ENCODE results near the gene DNAAF9. TPM values are rescaled to one million over a fixed set of nuclear protein-coding genes. Genes with fewer than 3 reads are reported as not detected.

Gene DNAAF9
- total and polyA plus RNA-seq, 2 of the 4 experiments (the other 2 are of a cell fraction), result 7.9 to 8.2 TPM

DNA sequence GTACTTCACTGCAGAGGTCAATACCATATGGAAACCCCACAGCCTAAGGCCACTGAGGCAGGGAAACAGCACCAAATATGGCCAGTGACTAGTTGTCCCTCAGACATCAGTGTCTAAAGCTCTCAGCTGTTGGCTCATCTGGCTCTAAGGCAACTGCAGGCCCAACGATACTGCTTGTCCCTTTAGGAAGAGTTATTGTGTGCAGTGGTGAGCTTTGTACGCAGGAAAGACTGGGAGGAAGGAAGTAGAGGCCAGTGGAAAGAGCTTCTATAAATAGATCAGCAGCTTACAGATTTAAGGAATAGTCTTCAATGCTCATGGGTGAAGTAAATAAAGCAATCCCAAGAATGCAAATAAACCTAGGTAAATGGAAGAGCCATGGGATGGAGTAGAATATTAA, 29.3 kb downstream of the DNAAF9 start:
- H2AK5ac ChIP-seq (ENCODE audit: low read depth, low read length), result 0 out of 2 replicates have a peak overlapping the region, but pooled peaks have one; percentile 14
- intact Hi-C loops (cut with micrococcal nuclease), result no loop called here
- H3K27me3 ChIP-seq (ENCODE audit: control insufficient read depth, insufficient read depth, low read length), result no peaks in the 10 kb centered on the region
- ChIA-PET CTCF (no interaction called here), POLR2A (ENCODE audit: unreplicated experiment) (no interaction called here)
- no peak overlapping the region for H3K9ac ChIP-seq (ENCODE audit: low read depth, low read length)
- no peak overlapping the region for H2BK20ac ChIP-seq (ENCODE audit: low read depth, low read length)
- H3K36me3 ChIP-seq (ENCODE audit: control insufficient read depth, insufficient read depth, low read length), result peaks cover 30% of the 10 kb centered on the region
- no peak overlapping the region for H2BK15ac ChIP-seq (ENCODE audit: low read depth, low read length)
- H4K5ac ChIP-seq (ENCODE audit: low read depth, low read length), result no peak overlapping the region
- in situ Hi-C loops (cut with MboI; ENCODE audit: low sequenced_read_pairs), result no loop called here
- peaks cover 30 to 60% of the 10 kb centered on the region in 2 experiments for H3K79me1 ChIP-seq (ENCODE audit: low read depth in 1 of 2, low read length in 2 of 2)
- peaks cover 37% of the 10 kb centered on the region for H4K20me1 ChIP-seq (ENCODE audit: insufficient read depth, low read length)
- H3K56ac ChIP-seq (ENCODE audit: extremely low read depth, insufficient read depth, low read length), result no peak overlapping the region
- TF ChIP-seq FOS (IDR thresholded peaks at IDR 0.05; ENCODE audit: low read depth, low read length), result no peak
- no peak for TF ChIP-seq POLR2A (IDR thresholded peaks at IDR 0.05; ENCODE audit: low read depth, low read length)
- TF ChIP-seq SMC3 (IDR thresholded peaks at IDR 0.05; ENCODE audit: low read depth, low read length), result no peak
- no peak for TF ChIP-seq MXI1 (IDR thresholded peaks at IDR 0.05; ENCODE audit: borderline replicate concordance, low read depth, low read length)
- TF ChIP-seq, protein P1, sequence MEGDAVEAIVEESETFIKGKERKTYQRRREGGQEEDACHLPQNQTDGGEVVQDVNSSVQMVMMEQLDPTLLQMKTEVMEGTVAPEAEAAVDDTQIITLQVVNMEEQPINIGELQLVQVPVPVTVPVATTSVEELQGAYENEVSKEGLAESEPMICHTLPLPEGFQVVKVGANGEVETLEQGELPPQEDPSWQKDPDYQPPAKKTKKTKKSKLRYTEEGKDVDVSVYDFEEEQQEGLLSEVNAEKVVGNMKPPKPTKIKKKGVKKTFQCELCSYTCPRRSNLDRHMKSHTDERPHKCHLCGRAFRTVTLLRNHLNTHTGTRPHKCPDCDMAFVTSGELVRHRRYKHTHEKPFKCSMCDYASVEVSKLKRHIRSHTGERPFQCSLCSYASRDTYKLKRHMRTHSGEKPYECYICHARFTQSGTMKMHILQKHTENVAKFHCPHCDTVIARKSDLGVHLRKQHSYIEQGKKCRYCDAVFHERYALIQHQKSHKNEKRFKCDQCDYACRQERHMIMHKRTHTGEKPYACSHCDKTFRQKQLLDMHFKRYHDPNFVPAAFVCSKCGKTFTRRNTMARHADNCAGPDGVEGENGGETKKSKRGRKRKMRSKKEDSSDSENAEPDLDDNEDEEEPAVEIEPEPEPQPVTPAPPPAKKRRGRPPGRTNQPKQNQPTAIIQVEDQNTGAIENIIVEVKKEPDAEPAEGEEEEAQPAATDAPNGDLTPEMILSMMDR (conservative IDR thresholded peaks at IDR 0.05; ENCODE audit: low read depth, low read length), result no peak
- TF ChIP-seq RAD21 (IDR thresholded peaks at IDR 0.05; ENCODE audit: low read length), result no peak
- no peak for TF ChIP-seq CHD1 (IDR thresholded peaks at IDR 0.05; ENCODE audit: low read depth, low read length)
- no peak for TF ChIP-seq MAFK (IDR thresholded peaks at IDR 0.05; ENCODE audit: low read depth, low read length)
- TF ChIP-seq MAZ (IDR thresholded peaks at IDR 0.05; ENCODE audit: borderline replicate concordance, low read depth, low read length), result no peak
- no peak for TF ChIP-seq BHLHE40 (IDR thresholded peaks at IDR 0.05; ENCODE audit: low read depth, low read length)
- TF ChIP-seq RFX5 (IDR thresholded peaks at IDR 0.05; ENCODE audit: low read depth, low read length), result no peak
- no peak for TF ChIP-seq RCOR1 (IDR thresholded peaks at IDR 0.05; ENCODE audit: insufficient replicate concordance, low read length)
- TF ChIP-seq, protein P2, sequence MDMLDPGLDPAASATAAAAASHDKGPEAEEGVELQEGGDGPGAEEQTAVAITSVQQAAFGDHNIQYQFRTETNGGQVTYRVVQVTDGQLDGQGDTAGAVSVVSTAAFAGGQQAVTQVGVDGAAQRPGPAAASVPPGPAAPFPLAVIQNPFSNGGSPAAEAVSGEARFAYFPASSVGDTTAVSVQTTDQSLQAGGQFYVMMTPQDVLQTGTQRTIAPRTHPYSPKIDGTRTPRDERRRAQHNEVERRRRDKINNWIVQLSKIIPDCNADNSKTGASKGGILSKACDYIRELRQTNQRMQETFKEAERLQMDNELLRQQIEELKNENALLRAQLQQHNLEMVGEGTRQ (IDR thresholded peaks at IDR 0.05; ENCODE audit: low read depth, low read length), result no peak
- TF ChIP-seq CEBPB (IDR thresholded peaks at IDR 0.05; ENCODE audit: low read depth, low read length), result no peak
- TF ChIP-seq, protein P3, sequence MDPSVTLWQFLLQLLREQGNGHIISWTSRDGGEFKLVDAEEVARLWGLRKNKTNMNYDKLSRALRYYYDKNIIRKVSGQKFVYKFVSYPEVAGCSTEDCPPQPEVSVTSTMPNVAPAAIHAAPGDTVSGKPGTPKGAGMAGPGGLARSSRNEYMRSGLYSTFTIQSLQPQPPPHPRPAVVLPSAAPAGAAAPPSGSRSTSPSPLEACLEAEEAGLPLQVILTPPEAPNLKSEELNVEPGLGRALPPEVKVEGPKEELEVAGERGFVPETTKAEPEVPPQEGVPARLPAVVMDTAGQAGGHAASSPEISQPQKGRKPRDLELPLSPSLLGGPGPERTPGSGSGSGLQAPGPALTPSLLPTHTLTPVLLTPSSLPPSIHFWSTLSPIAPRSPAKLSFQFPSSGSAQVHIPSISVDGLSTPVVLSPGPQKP (IDR thresholded peaks at IDR 0.05; ENCODE audit: borderline replicate concordance, low read depth, low read length), result no peak
- no peak for TF ChIP-seq NFE2L2 (IDR thresholded peaks at IDR 0.05; ENCODE audit: low read depth, low read length)
- no peak overlapping the region for H2AK9ac ChIP-seq (replicated peaks; ENCODE audit: low read depth, low read length, poor library complexity)
- H4K8ac ChIP-seq (ENCODE audit: low read depth in 2 of 2, low read length in 2 of 2), result no peak overlapping the region
- no peak overlapping the region for H2BK5ac ChIP-seq (ENCODE audit: low read depth, low read length, poor library complexity, severe bottlenecking)
- no peak overlapping the region for H2AFZ ChIP-seq (replicated peaks; ENCODE audit: low read length, poor library complexity)
- H3K4me3 ChIP-seq (ENCODE audit: insufficient read depth, low read depth, low read length), result no peak overlapping the region
- peaks cover 10% of the 10 kb centered on the region for H3K4me1 ChIP-seq (ENCODE audit: control insufficient read depth, insufficient read depth, low read length)
- H3K4me2 ChIP-seq (ENCODE audit: low read depth, low read length), result no peak overlapping the region
- H2BK120ac ChIP-seq (ENCODE audit: low read depth, low read length), result no peak overlapping the region
- H3K18ac ChIP-seq (ENCODE audit: low read depth, low read length), result no peak overlapping the region
- dilution Hi-C loops (cut with HindIII; ENCODE audit: low sequenced_read_pairs, unreplicated experiment), result no loop called here
- no peak overlapping the region for H3K4ac ChIP-seq (ENCODE audit: low read depth, low read length)
- BruUV-seq (replicated peaks), result no TSS peak
- no peak overlapping the region for H3K27ac ChIP-seq (ENCODE audit: insufficient read depth, low read length)
- H3K9me1 ChIP-seq (ENCODE audit: insufficient read depth, low read length), result peaks cover 21% of the 10 kb centered on the region
- 94% methylated on average over 2 of the region's 2 CpGs; no CpG with 5 or more reads in 1 of the 2 experiments for WGBS, 2 experiments (ENCODE audit: extremely low coverage in 2 of 2, insufficient read length in 1 of 2)
- no peak for DNase-seq
- H3K9me3 ChIP-seq (ENCODE audit: control insufficient read depth, insufficient read depth, low read length), result no peaks in the 10 kb centered on the region
- no peak for ATAC-seq (ENCODE audit: low read depth)
- no peak overlapping the region for H3K23ac ChIP-seq (ENCODE audit: low read depth, low read length)
- no peak overlapping the region for H4K91ac ChIP-seq (ENCODE audit: insufficient read depth, low read depth, low read length)
- no peak overlapping the region for H3K14ac ChIP-seq (replicated peaks; ENCODE audit: low read depth, low read length)

Measured in IMR-90 (cell line).